IPS DF 6.9 (cell line): ENCODE data around the gene METTL26.

ENCODE experiments used
- DNase-seq: peaks from one replicate; pipeline ENCODE4 v3.0.0-alpha.2; 2013; ENCODE audit warnings: low read depth, low spot score
- H3K27ac ChIP-seq: one replicate; pipeline ENCODE4 v1.5.1; 2013; ENCODE audit warnings: low read length, control low read depth
- H3K27me3 ChIP-seq: 2 replicates; pipeline ENCODE4 v1.6.1; 2013; ENCODE audit warnings: mild to moderate bottlenecking, low read length; ENCODE audit not compliant: control insufficient read depth, insufficient read depth
- H3K36me3 ChIP-seq: 2 replicates; pipeline ENCODE4 v1.6.1; 2013; ENCODE audit warnings: low read length; ENCODE audit not compliant: control insufficient read depth, insufficient read depth
- H3K4me1 ChIP-seq: 2 replicates; pipeline ENCODE4 v1.6.1; 2013; ENCODE audit warnings: low read length; ENCODE audit not compliant: control insufficient read depth, insufficient read depth
- H3K4me3 ChIP-seq: 2 replicates; pipeline ENCODE4 v1.5.1; 2013; ENCODE audit warnings: mild to moderate bottlenecking, low read length
- H3K9me3 ChIP-seq: 2 replicates; pipeline ENCODE4 v1.6.1; 2013; ENCODE audit warnings: low read length, inconsistent platforms; ENCODE audit not compliant: control insufficient read depth, insufficient read depth
- WGBS: extraction: QIAGEN DNeasy Blood & Tissue Kit; methylation state at CpG from one replicate; pipeline ENCODE4 v1.1.7; 2013; ENCODE audit warnings: mixed read lengths, missing lambda C conversion rate; ENCODE audit not compliant: insufficient read length, insufficient coverage; 5-methylcytosine and 5-hydroxymethylcytosine counted together

METTL26 gene

GRCh38 chr16:667113-667779, 31.1 kb upstream of the METTL26 start:
- Histone ChIP-seq H3K36me3 (peaks cover 32% of the 10 kb centered on the region), H3K4me3 (no peak overlapping the region), H3K4me1 (no peaks in the 10 kb centered on the region), H3K27ac (no peak overlapping the region), H3K27me3 (no peaks in the 10 kb centered on the region), H3K9me3 (no peaks in the 10 kb centered on the region)
- no peak for DNase-seq
- WGBS = no CpG with 5 or more reads among the region's 22 CpGs

- Histone ChIP-seq H3K9me3 (no peaks in the 10 kb centered on the region), H3K4me3 (no peak overlapping the region), H3K27me3 (no peaks in the 10 kb centered on the region), H3K27ac (no peak overlapping the region), H3K36me3 (peaks cover 26% of the 10 kb centered on the region), H3K4me1 (no peaks in the 10 kb centered on the region)
- no CpG with 5 or more reads among the region's 13 CpGs for WGBS
- DNase-seq = no peak
Observed at GRCh38 chr16:666572-666971, 30.5 kb upstream of the METTL26 start.

- peaks cover 6% of the 10 kb centered on the region for H3K4me1 ChIP-seq
Observed at GRCh38 chr16:662597-662996, 26.5 kb upstream of the METTL26 start.

DNA sequence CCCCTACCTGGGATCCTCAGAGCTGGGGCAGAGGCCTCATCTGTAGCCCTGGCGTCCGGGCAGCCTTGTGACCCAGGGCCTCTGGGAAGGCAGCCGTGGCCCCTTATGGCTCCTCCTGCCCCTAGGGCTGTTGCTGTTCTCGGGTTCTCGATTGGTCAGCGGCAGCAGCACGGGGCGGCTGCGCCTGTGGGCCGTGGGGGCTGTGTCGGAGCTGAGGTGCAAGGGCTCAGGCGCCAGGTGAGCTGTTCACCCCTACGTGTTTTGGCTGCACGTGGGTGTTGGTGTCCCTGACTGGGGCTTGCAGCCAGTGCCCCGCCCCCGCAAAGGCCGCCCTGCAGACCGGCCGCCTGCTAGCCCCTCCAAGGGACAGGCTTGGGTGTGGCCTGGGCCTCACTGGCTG, 26.0 kb upstream of the METTL26 start:
- Histone ChIP-seq H3K9me3 (no peaks in the 10 kb centered on the region), H3K4me1 (peaks cover 6% of the 10 kb centered on the region), H3K27ac (no peak overlapping the region), H3K4me3 (no peak overlapping the region), H3K36me3 (peaks cover 5% of the 10 kb centered on the region; the same call in 1 of the 2 replicates), H3K27me3 (no peaks in the 10 kb centered on the region)
- WGBS = no CpG with 5 or more reads among the region's 19 CpGs
- DNase-seq = no peak

More at GRCh38 chr16:662597-662996, 26.5 kb upstream of the METTL26 start:
- Histone ChIP-seq H3K4me3 (no peak overlapping the region), H3K27ac (no peak overlapping the region), H3K27me3 (no peaks in the 10 kb centered on the region), H3K36me3 (peaks cover 5% of the 10 kb centered on the region; the same call in 1 of the 2 replicates), H3K9me3 (no peaks in the 10 kb centered on the region)
- DNase-seq = no peak
- no CpG with 5 or more reads among the region's 21 CpGs for WGBS

DNA sequence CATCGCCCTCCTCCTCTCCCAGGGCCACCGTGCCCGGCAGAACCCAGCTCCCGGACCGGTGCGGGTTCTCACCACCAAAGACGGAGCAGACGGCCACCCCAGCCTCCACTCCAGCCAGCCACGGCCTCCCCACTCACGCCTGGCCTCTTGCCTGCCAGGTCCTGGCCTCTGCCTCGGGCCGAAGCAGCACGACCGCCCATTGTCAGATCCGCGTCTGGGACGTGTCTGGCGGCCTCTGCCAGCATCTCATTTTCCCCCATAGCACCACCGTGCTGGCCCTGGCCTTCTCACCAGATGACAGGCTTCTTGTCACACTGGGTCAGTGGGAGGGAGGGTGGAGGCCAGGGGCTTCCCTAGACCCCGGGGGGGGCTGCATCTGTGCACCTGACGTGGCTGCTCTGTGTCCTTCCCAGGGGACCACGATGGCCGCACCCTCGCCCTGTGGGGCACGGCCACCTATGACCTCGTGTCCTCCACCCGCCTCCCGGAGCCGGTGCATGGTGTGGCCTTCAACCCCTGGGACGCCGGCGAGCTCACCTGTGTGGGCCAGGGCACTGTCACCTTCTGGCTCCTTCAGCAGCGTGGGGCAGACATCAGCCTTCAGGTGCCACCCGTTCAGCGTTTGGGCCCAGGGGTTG, 25.2 kb upstream of the METTL26 start:
- Histone ChIP-seq H3K9me3 (no peaks in the 10 kb centered on the region), H3K36me3 (peaks cover 5% of the 10 kb centered on the region; the same call in 1 of the 2 replicates), H3K4me1 (peaks cover 6% of the 10 kb centered on the region), H3K4me3 (no peak overlapping the region), H3K27me3 (no peaks in the 10 kb centered on the region), H3K27ac (no peak overlapping the region)
- DNase-seq = no peak
- no CpG with 5 or more reads among the region's 35 CpGs for WGBS

DNA sequence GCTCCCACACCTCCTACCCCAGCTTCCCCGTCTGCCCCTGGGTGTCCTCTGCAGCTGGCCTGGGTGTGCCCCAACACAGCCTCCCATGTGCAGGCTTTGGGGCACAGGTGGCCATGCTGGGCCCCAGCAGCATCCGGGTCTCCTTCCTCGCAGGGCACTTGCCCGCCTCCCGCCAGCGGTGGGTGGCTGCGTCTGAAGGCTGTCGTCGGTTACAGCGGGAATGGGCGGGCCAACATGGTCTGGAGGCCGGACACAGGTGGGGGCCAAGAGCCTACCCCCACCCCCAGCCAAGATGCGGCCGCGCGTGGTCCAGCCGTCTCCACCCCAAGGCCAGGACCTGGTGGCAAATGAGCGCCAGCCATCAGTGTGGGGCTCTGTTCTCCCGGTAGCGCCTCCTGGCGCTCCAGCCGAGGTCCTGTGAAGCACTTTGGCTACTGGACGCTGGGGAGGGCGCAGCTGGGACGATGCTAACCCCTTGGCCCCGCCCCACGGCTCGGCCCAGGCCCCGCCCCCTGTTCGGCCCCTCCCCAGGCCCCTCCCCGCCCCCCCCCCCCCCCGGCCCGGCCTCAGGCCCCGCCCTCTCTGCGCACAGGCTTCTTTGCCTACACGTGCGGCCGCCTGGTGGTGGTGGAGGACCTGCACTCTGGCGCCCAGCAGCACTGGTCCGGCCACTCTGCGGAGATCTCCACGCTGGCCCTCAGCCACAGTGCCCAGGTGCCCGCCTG, 24.5 kb upstream of the METTL26 start:
- no peak overlapping the region for H3K27ac ChIP-seq
- H3K36me3 ChIP-seq = peaks cover 6% of the 10 kb centered on the region
- no peak for DNase-seq
- no CpG with 5 or more reads among the region's 43 CpGs for WGBS
- H3K4me3 ChIP-seq = peak overlapping the region; percentile 4; the same call in 1 of the 2 replicates
- H3K9me3 ChIP-seq = no peaks in the 10 kb centered on the region
- H3K4me1 ChIP-seq = peaks cover 6% of the 10 kb centered on the region
- H3K27me3 ChIP-seq = no peaks in the 10 kb centered on the region

GRCh38 chr16:660132-660458, 24.0 kb upstream of the METTL26 start:
- H3K4me3 ChIP-seq = no peak overlapping the region
- H3K9me3 ChIP-seq = no peaks in the 10 kb centered on the region
- peaks cover 10% of the 10 kb centered on the region for H3K36me3 ChIP-seq
- no peak for DNase-seq
- no peak overlapping the region for H3K27ac ChIP-seq
- peaks cover 6% of the 10 kb centered on the region for H3K4me1 ChIP-seq
- WGBS = no CpG with 5 or more reads among the region's 6 CpGs
- no peaks in the 10 kb centered on the region for H3K27me3 ChIP-seq

DNA sequence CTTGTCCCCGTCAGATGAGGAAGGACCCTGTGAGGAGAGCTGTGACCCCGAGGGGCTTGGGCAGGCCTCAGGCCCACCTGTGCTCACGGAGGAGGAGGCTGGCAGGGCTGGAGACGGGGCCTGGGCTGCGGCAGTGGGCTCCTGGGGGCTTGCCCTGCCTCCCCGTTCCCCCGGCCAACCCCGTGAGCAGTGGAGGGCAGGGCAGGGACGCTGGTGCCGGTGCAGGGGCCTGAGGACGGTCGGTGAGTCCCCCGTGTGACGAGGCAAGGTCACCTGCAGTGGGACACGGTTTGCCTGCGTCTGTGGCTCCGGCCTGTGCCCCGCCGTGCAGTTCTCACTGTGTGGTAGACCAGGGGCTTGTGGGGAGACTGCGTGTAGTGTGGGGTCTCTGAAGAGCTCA, 23.5 kb upstream of the METTL26 start:
- WGBS = no CpG with 5 or more reads among the region's 20 CpGs
- Histone ChIP-seq H3K36me3 (peaks cover 14% of the 10 kb centered on the region), H3K9me3 (no peaks in the 10 kb centered on the region), H3K4me3 (no peak overlapping the region), H3K27me3 (no peaks in the 10 kb centered on the region), H3K27ac (no peak overlapping the region), H3K4me1 (peaks cover 6% of the 10 kb centered on the region)
- no peak for DNase-seq

DNA sequence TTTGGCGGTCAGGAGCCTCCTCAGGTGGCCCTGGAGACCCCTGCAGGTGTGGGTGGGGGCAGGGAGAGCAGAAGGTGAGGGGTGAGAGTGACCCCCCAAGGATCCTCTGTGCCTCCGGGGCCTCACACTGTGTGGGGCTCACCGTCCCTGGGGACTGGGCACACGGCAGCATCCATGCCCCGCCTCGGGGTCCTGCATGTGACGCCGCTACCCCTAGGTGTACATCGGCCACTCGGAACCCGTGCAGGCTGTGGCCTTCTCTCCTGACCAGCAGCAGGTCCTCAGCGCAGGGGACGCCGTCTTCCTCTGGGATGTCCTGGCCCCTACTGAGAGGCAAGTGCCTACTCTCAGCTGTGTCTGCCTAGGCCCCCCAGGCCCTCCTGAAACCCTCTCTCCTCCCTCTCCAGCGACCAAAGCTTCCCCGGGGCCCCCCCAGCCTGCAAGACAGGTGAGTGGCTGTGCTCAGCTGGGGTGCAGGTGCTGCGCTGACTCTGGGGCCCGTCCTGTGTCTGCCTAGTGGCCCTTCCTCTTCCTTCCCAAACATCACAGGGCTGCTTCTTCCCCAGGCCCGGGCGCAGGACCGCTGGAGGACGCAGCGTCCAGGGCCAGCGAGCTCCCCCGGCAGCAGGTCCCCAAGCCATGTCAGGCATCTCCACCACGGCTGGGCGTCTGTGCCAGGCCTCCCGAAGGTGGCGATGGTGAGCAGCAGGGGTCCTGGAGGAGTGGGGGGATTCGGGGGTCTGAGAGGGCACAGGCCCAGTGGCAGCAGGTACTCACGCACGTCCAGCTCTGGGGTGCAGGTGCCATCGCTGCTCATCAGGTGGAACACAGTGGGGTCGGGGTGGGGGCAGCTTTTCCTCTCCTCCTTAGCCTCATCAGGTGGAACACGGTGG, 22.8 kb upstream of the METTL26 start:
- no peaks in the 10 kb centered on the region for H3K9me3 ChIP-seq
- H3K27me3 ChIP-seq = no peaks in the 10 kb centered on the region
- H3K36me3 ChIP-seq = peaks cover 14% of the 10 kb centered on the region
- H3K4me3 ChIP-seq = no peak overlapping the region
- H3K4me1 ChIP-seq = peaks cover 6% of the 10 kb centered on the region
- H3K27ac ChIP-seq = no peak overlapping the region
- no peak for DNase-seq
- no CpG with 5 or more reads among the region's 35 CpGs for WGBS

GRCh38 chr16:657487-657886, 21.4 kb upstream of the METTL26 start:
- Histone ChIP-seq H3K27me3 (no peaks in the 10 kb centered on the region), H3K4me3 (no peak overlapping the region), H3K9me3 (no peaks in the 10 kb centered on the region), H3K27ac (no peak overlapping the region), H3K36me3 (peaks cover 14% of the 10 kb centered on the region), H3K4me1 (peaks cover 6% of the 10 kb centered on the region)
- DNase-seq = no peak
- no CpG with 5 or more reads among the region's 22 CpGs for WGBS
